H9 (cell line): Measurements from ENCODE around the gene CXCR4. TPM values are rescaled to one million over a fixed set of nuclear protein-coding genes. Genes with fewer than 3 reads are reported as not detected.

ENCODE experiments used
- DNase-seq: peaks from one replicate; pipeline ENCODE4 v3.0.0-alpha.2; 2017
- H2AFZ ChIP-seq: one replicate; pipeline ENCODE4 v1.6.1; 2013; ENCODE audit warnings: mild to moderate bottlenecking, low read length, control low read depth, moderate library complexity
- H2AK5ac ChIP-seq: 2 replicates; pipeline ENCODE4 v1.6.1; 2013; ENCODE audit warnings: low read length, control low read depth, mixed read lengths; ENCODE audit not compliant: insufficient read length
- H2BK120ac ChIP-seq: one replicate; pipeline ENCODE4 v1.6.1; 2013; ENCODE audit warnings: low read depth, mild to moderate bottlenecking, low read length, control low read depth, inconsistent platforms; ENCODE audit not compliant: poor library complexity, severe bottlenecking
- H2BK12ac ChIP-seq: 2 replicates; pipeline ENCODE4 v1.6.1; 2013; ENCODE audit warnings: low read length, control low read depth, mixed read lengths, low read depth; ENCODE audit not compliant: insufficient read length
- H2BK15ac ChIP-seq: 2 replicates; pipeline ENCODE4 v1.6.1; 2013; ENCODE audit warnings: low read depth, low read length, control low read depth
- H2BK20ac ChIP-seq: one replicate; pipeline ENCODE4 v1.6.1; 2013; ENCODE audit warnings: low read depth, mild to moderate bottlenecking, low read length, control low read depth, inconsistent platforms; ENCODE audit not compliant: poor library complexity, severe bottlenecking
- H2BK5ac ChIP-seq: 2 replicates; pipeline ENCODE4 v1.6.1; 2013; ENCODE audit warnings: low read length, control low read depth, mixed read lengths; ENCODE audit not compliant: insufficient read length
- H3K14ac ChIP-seq: 2 replicates; pipeline ENCODE4 v1.6.1; 2013; ENCODE audit warnings: low read length, control low read depth; ENCODE audit not compliant: insufficient read depth
- H3K18ac ChIP-seq: 2 replicates; pipeline ENCODE4 v1.6.1; 2013; ENCODE audit warnings: low read depth, mild to moderate bottlenecking, mixed read lengths, low read length, control low read depth; ENCODE audit not compliant: insufficient read length
- H3K23ac ChIP-seq: 2 replicates; pipeline ENCODE4 v1.6.1; 2013; ENCODE audit warnings: low read length, control low read depth, mixed read lengths, low read depth; ENCODE audit not compliant: insufficient read length
- H3K23me2 ChIP-seq: 2 replicates; pipeline ENCODE4 v1.6.1; 2013; ENCODE audit warnings: low read depth, mild to moderate bottlenecking, mixed read lengths, low read length, control low read depth; ENCODE audit not compliant: insufficient read length, poor library complexity, severe bottlenecking
- H3K27ac ChIP-seq: 2 replicates; pipeline ENCODE4 v1.5.1; 2013; ENCODE audit warnings: low read length, control low read depth, mixed read lengths, low read depth; ENCODE audit not compliant: insufficient read length
- H3K27me3 ChIP-seq: 2 replicates; pipeline ENCODE4 v1.6.1; 2013; ENCODE audit warnings: low read length, control low read depth, inconsistent platforms; ENCODE audit not compliant: insufficient read depth
- H3K4ac ChIP-seq: 2 replicates; pipeline ENCODE4 v1.6.1; 2013; ENCODE audit warnings: low read depth, mild to moderate bottlenecking, control low read depth, inconsistent platforms, low read length, moderate library complexity
- H3K4me1 ChIP-seq: 2 replicates; pipeline ENCODE4 v1.6.1; 2013; ENCODE audit warnings: low read length, control low read depth, inconsistent platforms; ENCODE audit not compliant: insufficient read depth
- H3K4me2 ChIP-seq: 2 replicates; pipeline ENCODE4 v1.6.1; 2013; ENCODE audit warnings: low read length, control low read depth, mixed read lengths; ENCODE audit not compliant: insufficient read length, insufficient read depth
- H3K56ac ChIP-seq: 2 replicates; pipeline ENCODE4 v1.6.1; 2013; ENCODE audit warnings: low read depth, mild to moderate bottlenecking, mixed read lengths, low read length, control low read depth; ENCODE audit not compliant: insufficient read length
- H3K79me1 ChIP-seq: 2 replicates; pipeline ENCODE4 v1.6.1; 2013; ENCODE audit warnings: low read depth, mild to moderate bottlenecking, moderate library complexity, low read length, control low read depth, inconsistent platforms; ENCODE audit not compliant: insufficient read depth, poor library complexity, severe bottlenecking
- H3K79me2 ChIP-seq: 2 replicates; pipeline ENCODE4 v1.6.1; 2013; ENCODE audit warnings: low read length, control low read depth, inconsistent platforms; ENCODE audit not compliant: insufficient read depth
- H3K9ac ChIP-seq: 2 replicates; pipeline ENCODE4 v1.6.1; 2013; ENCODE audit warnings: low read length, control low read depth, mixed read lengths; ENCODE audit not compliant: insufficient read length; ENCODE audit errors: extremely low read depth
- H3K9me3 ChIP-seq: one replicate; pipeline ENCODE4 v1.6.1; 2013; ENCODE audit warnings: low read depth, low read length, inconsistent platforms; ENCODE audit not compliant: control insufficient read depth
- H3T11ph ChIP-seq: one replicate; pipeline ENCODE4 v1.6.1; 2013; ENCODE audit warnings: mild to moderate bottlenecking, low read length, control low read depth, inconsistent platforms
- H4K20me1 ChIP-seq: one replicate; pipeline ENCODE4 v1.6.1; 2013; ENCODE audit not compliant: control insufficient read depth, insufficient read length, insufficient read depth
- H4K5ac ChIP-seq: 2 replicates; pipeline ENCODE4 v1.6.1; 2013; ENCODE audit warnings: low read depth, mild to moderate bottlenecking, mixed read lengths, low read length, control low read depth; ENCODE audit not compliant: insufficient read length
- H4K8ac ChIP-seq: replicated peaks from 2 replicates; pipeline ENCODE4 v1.6.1; 2013; ENCODE audit warnings: low read length, control low read depth, mixed read lengths, low read depth; ENCODE audit not compliant: insufficient read length
- H4K91ac ChIP-seq: 2 replicates; pipeline ENCODE4 v1.6.1; 2013; ENCODE audit warnings: low read depth, mild to moderate bottlenecking, moderate library complexity, mixed read lengths, low read length, control low read depth; ENCODE audit not compliant: insufficient read length
- H3K27ac Mint-ChIP-seq, 3 experiments: 2 replicates in 2 of 3; 3 replicates in 1 of 3; pipeline ENCODE4 v1.8.0; 2020 to 2021; ENCODE audit warnings: mixed read lengths in 3 of 3, mild to moderate bottlenecking in 1 of 3, moderate library complexity in 1 of 3
- H3K27me3 Mint-ChIP-seq: 2 replicates; pipeline ENCODE4 v1.8.0; 2021; ENCODE audit warnings: low read depth, mild to moderate bottlenecking, moderate library complexity, mixed read lengths
- H3K36me3 Mint-ChIP-seq, 3 experiments: 2 replicates in 2 of 3; 3 replicates in 1 of 3; pipeline ENCODE4 v1.8.0; 2020 to 2021; ENCODE audit warnings: low read depth in 3 of 3, mixed read lengths in 3 of 3; ENCODE audit not compliant: insufficient read depth in 1 of 3
- H3K4me1 Mint-ChIP-seq, 2 experiments: 2 replicates each; pipeline ENCODE4 v1.8.0; 2020; ENCODE audit warnings: mixed read lengths in 2 of 2
- H3K4me3 Mint-ChIP-seq, 2 experiments: 2 replicates in 1 of 2; 3 replicates in 1 of 2; pipeline ENCODE4 v1.8.0; 2020 to 2021; ENCODE audit warnings: mild to moderate bottlenecking in 2 of 2, mixed read lengths in 2 of 2, moderate library complexity in 1 of 2
- H3K9me3 Mint-ChIP-seq, 2 experiments: 2 replicates in 1 of 2; 3 replicates in 1 of 2; pipeline ENCODE4 v1.8.0; 2020; ENCODE audit warnings: mild to moderate bottlenecking in 2 of 2, mixed read lengths in 2 of 2, moderate library complexity in 1 of 2
- CTCF ChIP-seq: fragments of 200-600 bp; sonication (generic); conservative IDR thresholded peaks from 3 replicates; pipeline ENCODE4 v1.8.0; 2021; ENCODE audit warnings: antibody characterized with exemption, mild to moderate bottlenecking
- WGBS: extraction: QIAGEN DNeasy Blood & Tissue Kit; methylation state at CpG from one replicate; pipeline ENCODE4 v1.1.7; 2013; ENCODE audit warnings: missing lambda C conversion rate, low lambda C conversion rate, mixed read lengths; ENCODE audit not compliant: insufficient read length; ENCODE audit errors: extremely low coverage; 5-methylcytosine and 5-hydroxymethylcytosine counted together
- total RNA-seq: library from RNA; stranded (reverse); gene quantifications from 2 replicates; pipeline ENCODE4 v1.2.1, GENCODE V29; 2021

The CXCR4 gene
- total RNA-seq, 1 experiment from 2014 or later: 1.0 TPM

GRCh38 chr2:136143603-136144451 lies 25.9 kb upstream of the CXCR4 start:
- TF ChIP-seq CTCF: no peak
- no peak overlapping the region for H2BK20ac ChIP-seq
- H4K5ac ChIP-seq: no peak overlapping the region
- H3K79me2 ChIP-seq: no peaks in the 10 kb centered on the region
- H3K9ac ChIP-seq: no peak overlapping the region
- no peaks in the 10 kb centered on the region for H3K79me1 ChIP-seq
- no peaks in the 10 kb centered on the region for H3K9me3 ChIP-seq
- no peak overlapping the region for H3K23ac ChIP-seq
- H2BK120ac ChIP-seq: no peak overlapping the region
- H2BK15ac ChIP-seq: no peak overlapping the region
- no peak overlapping the region for H3K4ac ChIP-seq
- no peak for DNase-seq
- H4K20me1 ChIP-seq: no peaks in the 10 kb centered on the region
- H3K4me1 Mint-ChIP-seq: peaks cover 11 to 22% of the 10 kb centered on the region in 2 experiments
- no peak overlapping the region for H3K56ac ChIP-seq
- peaks cover 5% of the 10 kb centered on the region; the same call in 1 of the 2 replicates for H3K27me3 Mint-ChIP-seq
- H2BK12ac ChIP-seq: no peak overlapping the region
- H2AFZ ChIP-seq: no peak overlapping the region
- no peak overlapping the region for H3K4me3 Mint-ChIP-seq
- H2AK5ac ChIP-seq: no peak overlapping the region
- H4K8ac ChIP-seq: no peak overlapping the region
- H3K14ac ChIP-seq: no peak overlapping the region
- H3K27ac Mint-ChIP-seq: no peak overlapping the region
- H3K4me1 ChIP-seq: no peaks in the 10 kb centered on the region
- no peak overlapping the region for H3K27ac ChIP-seq
- H2BK5ac ChIP-seq: no peak overlapping the region
- no peak overlapping the region for H3K4me2 ChIP-seq
- H3K27me3 ChIP-seq: no peaks in the 10 kb centered on the region
- no peaks in the 10 kb centered on the region for H3K36me3 Mint-ChIP-seq
- no peaks in the 10 kb centered on the region for H3K9me3 Mint-ChIP-seq
- no peak overlapping the region for H4K91ac ChIP-seq
- no CpG with 5 or more reads among the region's 6 CpGs for WGBS
- H3K18ac ChIP-seq: no peak overlapping the region
- no peak overlapping the region for H3T11ph ChIP-seq
- H3K23me2 ChIP-seq: no peaks in the 10 kb centered on the region
